Common myeloid progenitor, CD34-positive (primary cell): ENCODE data around the gene FYCO1.
"Not testable (repeated sequence)": the region's sequence is repeated elsewhere in the genome, so short reads cannot be mapped to it uniquely, and the experiment has no call there.

Experiments
- CTCF ChIA-PET: fragments of 350-600 bp; sonication (Branson Sonifier 250); formaldehyde crosslinking; loops from one replicate; lab custom pipeline; 2021; ENCODE audit warnings: antibody characterized with exemption; lab: Charles Lee
- POLR2A ChIA-PET: fragments of 350-600 bp; sonication (Branson Sonifier 250); formaldehyde crosslinking; loops from one replicate; lab custom pipeline; 2021; ENCODE audit warnings: antibody characterized with exemption; lab: Charles Lee
- DNase-seq, 3 donors: peaks; one replicate each; pipeline versions ENCODE4 v3.0.0 to v3.0.0-alpha.2; 2013
- H3K27ac ChIP-seq, 2 experiments: 1 replicate in 1 of 2; 2 replicates in 1 of 2; pipeline ENCODE4 v1.7.0; 2013; ENCODE audit warnings: inconsistent platforms in 2 of 2, low read length in 2 of 2, mild to moderate bottlenecking in 2 of 2, low read depth in 1 of 2, moderate library complexity in 1 of 2; ENCODE audit not compliant: severe bottlenecking in 2 of 2, insufficient read depth in 1 of 2, poor library complexity in 1 of 2
- H3K27me3 ChIP-seq, 5 experiments: replicated peaks in 2 of 5; 1 replicate in 3 of 5; 2 replicates in 2 of 5; pipeline versions ENCODE4 v1.6.1 to v1.7.0; 2013; ENCODE audit warnings: low read length in 4 of 5, mild to moderate bottlenecking in 2 of 5, moderate library complexity in 2 of 5, inconsistent platforms in 1 of 5; ENCODE audit not compliant: insufficient read depth in 5 of 5, control insufficient read depth in 4 of 5
- H3K36me3 ChIP-seq, 4 experiments: 1 replicate in 2 of 4; 2 replicates in 2 of 4; pipeline versions ENCODE4 v1.6.1 to v1.7.0; 2013; ENCODE audit warnings: low read length in 3 of 4, control low read depth in 1 of 4, mild to moderate bottlenecking in 1 of 4; ENCODE audit not compliant: control insufficient read depth in 4 of 4, insufficient read depth in 4 of 4
- H3K4me1 ChIP-seq, 4 experiments: 1 replicate in 3 of 4; 2 replicates in 1 of 4; pipeline versions ENCODE4 v1.6.1 to v1.7.1; 2013; ENCODE audit warnings: low read length in 3 of 4, mild to moderate bottlenecking in 3 of 4, control low read depth in 1 of 4, inconsistent platforms in 1 of 4, moderate library complexity in 1 of 4; ENCODE audit not compliant: control insufficient read depth in 4 of 4, insufficient read depth in 4 of 4; ENCODE audit errors: control extremely low read depth in 1 of 4
- H3K4me3 ChIP-seq, 7 experiments: 1 replicate in 4 of 7; 2 replicates in 3 of 7; pipeline versions ENCODE4 v1.5.1 to v1.7.0; 2013; ENCODE audit warnings: mild to moderate bottlenecking in 7 of 7, low read length in 6 of 7, moderate library complexity in 6 of 7, inconsistent platforms in 2 of 7, low read depth in 2 of 7, control low read depth in 1 of 7; ENCODE audit not compliant: insufficient read depth in 4 of 7, control insufficient read depth in 1 of 7; ENCODE audit errors: extremely low read depth in 1 of 7
- H3K9me3 ChIP-seq, 5 experiments: 1 replicate in 4 of 5; 2 replicates in 1 of 5; pipeline versions ENCODE4 v1.6.1 to v1.7.1; 2013; ENCODE audit warnings: low read length in 4 of 5, mild to moderate bottlenecking in 2 of 5, inconsistent platforms in 1 of 5, low read depth in 1 of 5, moderate library complexity in 1 of 5; ENCODE audit not compliant: control insufficient read depth in 4 of 5, insufficient read depth in 2 of 5; ENCODE audit errors: control extremely low read depth in 1 of 5
- WGBS: methylation state at CpG from one replicate; pipeline ENCODE4 v1.1.5; 2013; ENCODE audit not compliant: insufficient coverage; 5-methylcytosine and 5-hydroxymethylcytosine counted together

FYCO1 gene

GRCh38 chr3:46010519-46011113 is 15.0 kb upstream of the FYCO1 start:
- Histone ChIP-seq H3K9me3 (no peaks in the 10 kb centered on the region), H3K36me3 (no peaks in the 10 kb centered on the region), H3K4me3 (no peak overlapping the region), H3K27ac (no peak overlapping the region), H3K27me3 (no peaks in the 10 kb centered on the region), H3K4me1 (no peaks in the 10 kb centered on the region)
- DNase-seq: no peak
- ChIA-PET POLR2A (no interaction called here), CTCF (no interaction called here)
- WGBS: no CpG with 5 or more reads among the region's 2 CpGs

- 95% methylated on average over 6 of the region's 6 CpGs for WGBS
- H3K36me3 ChIP-seq: no peaks in the 10 kb centered on the region
- no peak for DNase-seq
- POLR2A ChIA-PET: no interaction called here
- no peaks in the 10 kb centered on the region for H3K27me3 ChIP-seq
- H3K27ac ChIP-seq: no peak overlapping the region
- CTCF ChIA-PET: no interaction called here
- no peak overlapping the region for H3K4me3 ChIP-seq
- H3K4me1 ChIP-seq: no peaks in the 10 kb centered on the region
- H3K9me3 ChIP-seq: no peaks in the 10 kb centered on the region
These were observed 12.4 kb upstream of the FYCO1 start for GRCh38 chr3:46008058-46008457.

GRCh38 chr3:46007280-46007679 is 11.7 kb upstream of the FYCO1 start:
- Histone ChIP-seq H3K9me3 (no peaks in the 10 kb centered on the region), H3K36me3 (no peaks in the 10 kb centered on the region), H3K4me3 (no peak overlapping the region), H3K27ac (no peak overlapping the region), H3K27me3 (no peaks in the 10 kb centered on the region), H3K4me1 (no peaks in the 10 kb centered on the region)
- POLR2A ChIA-PET: no interaction called here
- no peak for DNase-seq
- CTCF ChIA-PET: no interaction called here

- CTCF ChIA-PET: no interaction called here
- Histone ChIP-seq H3K4me3 (no peak overlapping the region), H3K27me3 (no peaks in the 10 kb centered on the region), H3K9me3 (no peaks in the 10 kb centered on the region), H3K4me1 (no peaks in the 10 kb centered on the region), H3K27ac (no peak overlapping the region), H3K36me3 (no peaks in the 10 kb centered on the region)
- no peak for DNase-seq
- POLR2A ChIA-PET: no interaction called here
- WGBS: 93% methylated on average over 3 of the region's 5 CpGs
These were observed 10.8 kb upstream of the FYCO1 start for GRCh38 chr3:46006238-46007032.

- CTCF ChIA-PET: interaction anchor here (1.0 kb wide), 1 partner anchor 75 kb away, joined by 3 read pairs; no protein-coding TSS in a partner anchor
These were observed 8.1 kb upstream of the FYCO1 start for GRCh38 chr3:46003706-46004105.

GRCh38 chr3:46001178-46001577 is 5.6 kb upstream of the FYCO1 start:
- CTCF ChIA-PET: no interaction called here
- no peak for DNase-seq
- POLR2A ChIA-PET: no interaction called here
- H3K27ac ChIP-seq: no peak overlapping the region
- H3K4me1 ChIP-seq: peaks cover 0 to 2% (median under 1%) of the 10 kb centered on the region in 4 experiments
- WGBS: 100% methylated on average over 2 of the region's 2 CpGs
- no peaks in the 10 kb centered on the region for H3K9me3 ChIP-seq
- H3K27me3 ChIP-seq: no peaks in the 10 kb centered on the region
- H3K36me3 ChIP-seq: no peaks in the 10 kb centered on the region
- no peak overlapping the region for H3K4me3 ChIP-seq

More at GRCh38 chr3:46003706-46004105, 8.1 kb upstream of the FYCO1 start:
- H3K36me3 ChIP-seq, H3K4me1 ChIP-seq, H3K4me3 ChIP-seq, H3K27me3 ChIP-seq, H3K27ac ChIP-seq, POLR2A ChIA-PET, H3K9me3 ChIP-seq, DNase-seq: not testable (repeated sequence)

- Histone ChIP-seq H3K36me3 (no peaks in the 10 kb centered on the region), H3K4me1 (peaks cover 5 to 25% (median 20%) of the 10 kb centered on the region in 4 experiments), H3K27me3 (no peaks in the 10 kb centered on the region), H3K4me3 (no peak overlapping the region), H3K9me3 (no peaks in the 10 kb centered on the region), H3K27ac (no peak overlapping the region)
- no CpG with 5 or more reads among the region's 2 CpGs for WGBS
- DNase-seq: no peak
- CTCF ChIA-PET: no interaction called here
- POLR2A ChIA-PET: no interaction called here
These were observed 2.3 kb upstream of the FYCO1 start for GRCh38 chr3:45997942-45998341.
